HG03280 (cell line): ENCODE measurements around the gene TBCA.
A peak's percentile ranks its signal among the peaks of the same experiment; 100 is the strongest.
"Not testable (repeated sequence)": the region's sequence is repeated elsewhere in the genome, so short reads cannot be mapped to it uniquely, and the experiment has no call there.

Experiments used
- ATAC-seq: cut with Tn5 transposase; IDR thresholded peaks from one replicate; pipeline ENCODE4 v1.9.1; 2021; ENCODE audit warnings: mild to moderate bottlenecking, moderate library complexity; ENCODE audit not compliant: unreplicated experiment

The TBCA gene

DNA sequence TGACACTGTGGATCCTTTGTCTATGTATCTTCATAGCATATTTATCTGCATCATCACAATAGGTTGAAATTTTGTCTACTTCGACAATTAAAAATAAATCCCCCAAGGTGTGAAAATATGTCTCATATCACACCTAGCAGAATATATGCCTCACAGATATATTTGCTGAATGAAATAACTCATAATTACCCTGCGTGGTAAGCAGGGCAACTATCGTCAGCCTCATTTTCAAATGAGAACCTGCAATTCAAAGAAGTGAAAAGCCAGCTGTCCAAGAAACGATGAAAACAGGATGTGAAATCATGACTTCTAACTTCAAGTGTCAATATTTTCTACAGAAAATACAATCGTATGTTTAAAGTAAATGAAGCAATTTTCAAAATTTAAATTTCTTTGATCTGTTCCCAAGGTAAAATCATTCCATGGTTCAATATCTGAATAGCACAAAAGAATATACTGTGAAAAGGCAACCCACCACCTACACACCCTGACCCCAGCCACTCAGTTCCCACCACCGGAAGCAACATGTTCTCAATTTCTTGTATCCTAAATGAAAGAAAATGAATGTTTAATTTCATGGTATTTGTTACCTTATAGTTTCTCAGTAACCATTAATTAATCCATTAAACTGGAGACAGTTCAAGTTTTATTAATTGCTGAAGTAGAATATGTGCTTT is 57.1 kb downstream of the TBCA start:
- ATAC-seq: peak; percentile 77

DNA sequence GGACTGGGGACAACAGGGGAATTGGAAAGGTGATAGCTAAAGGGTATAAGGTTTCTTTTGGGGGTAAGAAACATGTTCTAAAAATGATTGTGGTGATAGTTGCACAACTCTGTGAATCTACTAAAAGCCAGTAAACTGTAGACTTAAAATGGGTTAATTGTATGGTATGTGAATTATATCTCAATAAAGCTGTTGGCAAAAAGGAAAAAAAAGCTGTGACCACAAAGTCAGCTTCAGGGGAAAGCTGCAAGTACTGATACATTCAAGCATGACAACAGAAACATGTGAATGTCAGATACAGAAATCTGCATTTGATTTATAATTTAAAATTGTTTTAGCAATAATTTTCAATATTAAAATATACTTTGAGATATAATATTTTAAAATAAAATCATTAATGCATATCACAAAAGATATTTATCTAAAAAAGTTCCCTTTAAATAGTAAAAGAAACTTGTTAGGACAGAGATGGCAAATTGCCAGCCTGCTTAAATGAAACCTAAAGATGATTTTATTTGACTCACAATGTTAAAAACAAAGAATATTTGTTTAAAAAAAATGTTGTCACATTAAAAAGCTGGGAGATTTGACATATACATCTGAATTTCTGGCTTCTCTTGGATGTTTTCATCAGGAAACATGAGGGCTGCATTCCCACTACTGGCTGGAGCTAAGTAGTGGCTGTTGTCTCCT is 66.0 kb downstream of the TBCA start:
- no peak for ATAC-seq

DNA sequence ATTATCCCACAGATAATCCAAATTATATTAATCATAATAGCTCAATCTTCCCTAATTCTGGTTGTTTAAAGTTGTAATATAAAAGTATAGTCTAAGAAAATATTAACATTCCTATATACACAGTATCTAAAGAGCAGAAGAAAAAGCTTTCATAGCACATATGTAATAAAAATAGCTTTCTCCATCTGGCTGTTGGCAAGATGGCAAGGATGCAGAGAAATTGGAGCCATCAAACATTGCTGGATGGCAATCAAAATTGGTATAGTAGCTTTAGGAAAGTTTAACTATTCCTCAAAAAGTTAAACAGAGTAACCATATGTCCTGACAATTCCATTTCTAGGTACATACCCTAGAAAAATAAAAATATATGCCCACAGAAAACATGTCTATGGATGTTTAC is 66.8 kb downstream of the TBCA start:
- ATAC-seq: no peak

DNA sequence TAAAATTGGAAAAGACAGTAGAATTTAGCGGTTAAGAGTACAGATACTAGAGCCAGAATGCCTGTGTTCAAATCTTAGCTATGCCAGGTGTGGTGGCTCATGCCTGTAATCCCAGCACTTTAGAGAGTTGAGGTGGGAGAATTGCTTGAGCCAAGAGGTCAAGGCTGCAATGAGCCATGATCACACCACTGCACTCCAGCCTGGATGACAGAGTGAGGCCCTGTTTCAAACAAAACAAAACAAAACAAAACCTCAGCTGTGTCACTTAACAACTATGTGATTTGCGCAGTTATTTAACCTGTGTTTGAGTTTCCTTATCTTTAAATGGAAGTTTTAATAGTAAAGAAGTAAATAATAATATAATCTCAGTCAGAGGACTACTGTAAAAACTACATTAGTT is 68.3 kb downstream of the TBCA start:
- no peak for ATAC-seq

DNA sequence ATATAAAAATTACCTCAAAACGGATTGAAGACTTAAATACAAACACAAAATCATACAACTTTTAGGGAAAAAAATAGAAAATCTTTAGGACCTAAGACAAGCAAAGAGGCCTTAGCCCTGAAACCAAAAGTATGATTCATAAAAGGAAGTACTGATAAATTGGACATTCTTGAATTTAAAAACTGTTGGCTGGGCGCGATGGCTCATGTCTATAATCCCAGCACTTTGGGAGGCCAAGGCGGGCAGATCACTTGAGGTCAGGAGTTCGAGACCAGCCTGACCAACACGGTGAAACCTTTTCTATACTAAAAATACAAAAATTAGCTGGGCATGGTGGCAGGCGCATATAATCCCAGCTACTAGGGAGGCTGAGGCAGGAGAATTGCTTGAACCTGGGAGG is 76.6 kb downstream of the TBCA start:
- not testable (repeated sequence) for ATAC-seq

DNA sequence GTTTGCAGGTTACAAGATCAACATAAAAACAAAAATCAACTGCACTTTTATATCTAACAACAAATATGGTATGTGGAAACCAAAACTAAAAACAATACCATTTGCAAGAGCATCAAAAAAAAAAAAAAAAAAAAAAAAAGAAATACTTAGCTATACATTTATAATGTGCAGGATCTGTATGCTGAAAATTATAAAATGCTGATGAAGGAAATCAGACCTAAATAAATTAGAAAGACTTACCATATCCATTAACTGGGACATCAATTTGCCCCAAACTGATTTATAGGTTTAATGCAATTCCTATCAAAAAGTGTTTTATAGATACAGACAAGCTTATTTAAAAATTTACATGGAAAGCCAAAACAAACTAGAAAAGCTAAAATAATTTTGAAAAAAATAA is 77.2 kb downstream of the TBCA start:
- no peak for ATAC-seq

DNA sequence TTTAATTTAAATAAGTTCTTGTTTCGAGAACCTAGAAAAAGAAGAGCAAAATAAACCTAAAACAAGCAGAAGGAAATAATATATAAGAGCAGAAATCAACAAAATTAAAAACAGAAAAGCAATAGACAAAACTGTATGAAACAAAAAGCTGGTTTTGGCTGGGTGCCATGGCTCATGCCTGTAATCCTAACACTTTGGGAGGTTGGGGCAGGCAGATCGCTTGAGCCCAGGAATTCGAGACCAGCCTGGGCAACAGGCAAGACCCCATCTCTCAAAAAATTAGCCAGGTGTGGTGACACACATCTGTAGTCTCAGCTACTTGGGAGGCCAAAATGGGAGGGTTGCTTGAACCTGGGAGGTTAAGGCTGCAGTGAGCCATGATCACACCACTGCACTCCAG is 78.4 kb downstream of the TBCA start:
- no peak for ATAC-seq

DNA sequence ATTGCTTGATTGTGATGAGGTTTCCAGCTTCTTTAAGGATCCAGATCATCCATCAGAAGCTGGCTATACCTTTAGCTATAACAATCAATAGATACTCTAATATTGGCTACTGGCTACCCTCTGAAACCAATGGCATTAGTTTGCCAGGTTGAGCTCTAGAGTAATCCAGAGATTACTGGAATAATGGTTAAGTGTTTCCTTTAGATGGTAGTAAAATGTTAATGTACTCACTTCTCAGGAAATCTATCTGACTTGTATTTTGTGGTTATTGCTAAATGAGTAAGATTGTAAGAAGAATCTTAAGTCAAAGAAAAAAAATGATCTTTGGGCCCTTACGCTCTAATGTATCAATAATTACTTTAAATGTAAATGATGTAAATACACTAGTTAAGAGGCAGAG is 80.0 kb downstream of the TBCA start:
- no peak for ATAC-seq

DNA sequence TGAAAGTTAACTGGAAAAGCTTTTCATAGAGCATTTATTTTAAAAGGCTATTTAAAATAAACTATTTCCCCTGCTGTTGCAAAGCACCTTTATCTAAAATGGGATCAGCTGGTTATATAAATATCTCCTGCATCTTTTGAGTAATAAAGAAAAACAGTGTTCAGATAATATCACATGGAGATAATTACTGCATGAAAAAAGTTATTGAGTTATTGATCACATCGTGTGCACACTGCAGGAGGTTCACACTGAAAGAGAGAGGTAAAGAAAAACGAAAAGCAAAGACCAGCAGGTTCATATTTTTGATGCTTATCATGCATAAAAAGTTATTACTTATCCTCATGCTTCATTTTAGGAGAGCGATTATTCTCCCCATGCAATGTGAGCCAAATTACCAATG is 82.2 kb downstream of the TBCA start:
- ATAC-seq: no peak

DNA sequence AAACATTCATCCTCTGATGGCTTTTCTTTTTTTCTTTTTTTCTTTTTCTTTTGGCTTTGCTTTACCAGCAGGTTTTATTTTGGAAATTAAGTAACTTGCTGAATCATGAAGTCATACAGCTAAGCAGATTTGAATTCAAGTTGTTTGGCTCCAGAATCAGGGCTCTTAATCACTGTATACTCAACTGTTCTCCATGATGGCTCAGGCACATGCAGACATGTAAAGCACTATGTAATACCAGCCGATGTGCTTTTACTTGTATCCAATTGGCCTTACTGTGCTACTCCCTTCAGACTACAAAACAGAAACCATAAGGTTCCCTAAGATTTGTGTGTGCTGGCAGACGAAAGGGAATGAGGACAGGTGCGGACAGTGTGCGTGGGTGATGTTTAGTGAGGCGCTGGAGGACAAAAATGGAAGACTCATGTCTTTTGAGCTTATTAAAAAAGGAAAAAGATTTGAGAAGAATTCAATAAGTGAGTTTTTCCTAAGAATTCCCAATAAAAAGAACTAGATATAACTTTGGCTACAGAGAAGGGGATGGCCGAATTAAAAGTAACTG is 92.9 kb downstream of the TBCA start:
- no peak for ATAC-seq

DNA sequence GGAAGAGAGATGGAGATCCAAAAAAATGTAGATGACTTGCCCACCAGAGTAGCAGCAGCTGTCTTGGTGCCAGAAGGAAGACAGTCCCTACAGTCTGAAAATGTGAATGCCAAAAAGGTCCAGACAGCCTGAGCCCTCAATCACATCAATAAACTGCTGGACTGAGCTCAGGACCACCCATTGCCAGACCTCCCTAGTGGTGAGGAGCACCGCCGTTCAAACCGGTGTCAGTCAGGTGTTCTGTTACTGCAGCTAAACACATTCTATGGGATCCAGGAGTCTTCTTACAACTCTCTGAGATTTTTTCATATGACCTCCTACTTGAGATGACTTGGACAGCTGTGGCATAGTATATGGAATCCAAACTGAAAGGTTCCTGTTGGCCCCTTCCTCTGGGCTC is 105.6 kb downstream of the TBCA start:
- ATAC-seq: no peak

DNA sequence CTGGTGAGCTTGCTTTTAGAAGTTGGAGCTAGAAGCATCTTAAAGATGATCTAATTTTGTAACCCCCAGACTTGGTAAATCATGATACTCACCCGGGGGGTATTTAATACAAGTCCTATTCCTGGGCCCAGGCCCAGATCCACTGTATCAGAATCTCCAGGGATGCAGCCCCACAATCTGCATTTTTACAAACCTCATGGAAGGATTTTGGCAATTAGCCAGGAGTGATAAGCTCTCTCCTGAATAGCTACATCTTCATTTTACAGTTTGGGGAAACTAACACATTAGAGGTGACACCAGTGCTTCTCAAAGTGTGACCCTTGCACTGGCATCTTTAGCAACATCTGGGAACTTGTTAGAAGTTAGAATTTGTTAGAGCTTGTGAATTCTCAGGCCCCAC is 106.5 kb downstream of the TBCA start:
- no peak for ATAC-seq

DNA sequence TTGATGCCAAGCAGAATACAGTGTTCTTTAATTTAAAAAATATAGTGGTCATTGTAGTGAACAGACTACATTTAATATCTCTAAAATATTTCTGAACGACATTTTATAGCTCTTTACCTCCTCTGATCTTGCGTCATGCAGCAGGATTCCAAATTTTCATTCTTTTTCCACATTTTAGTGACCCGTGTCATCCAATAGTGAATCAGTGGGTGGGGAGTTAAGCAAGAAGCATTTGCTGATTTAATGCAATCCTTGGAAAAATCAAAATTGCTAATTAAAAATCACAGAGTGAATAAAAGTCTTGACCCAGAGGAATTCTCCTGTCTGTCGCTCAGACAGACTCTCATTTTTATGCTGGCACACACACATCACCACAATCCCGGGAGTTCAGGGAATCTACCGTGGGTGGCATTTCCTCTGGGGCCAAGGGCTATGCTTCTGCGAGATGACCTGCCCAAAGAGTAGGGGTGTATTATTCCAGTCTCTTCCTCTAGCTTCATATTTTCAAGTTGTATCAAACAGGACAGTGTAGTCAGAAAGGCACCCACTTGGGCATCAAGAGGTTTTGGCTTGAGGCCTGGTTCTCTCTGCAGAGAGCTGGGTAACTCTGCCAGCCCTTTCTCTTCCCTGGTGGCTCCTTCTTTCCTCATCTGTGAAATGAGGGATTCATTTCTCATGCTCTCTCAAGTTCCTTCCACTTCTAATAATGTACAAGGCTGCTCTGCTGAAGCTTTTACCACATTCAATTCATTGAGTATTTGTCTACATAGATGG is 112.9 kb downstream of the TBCA start:
- no peak for ATAC-seq

DNA sequence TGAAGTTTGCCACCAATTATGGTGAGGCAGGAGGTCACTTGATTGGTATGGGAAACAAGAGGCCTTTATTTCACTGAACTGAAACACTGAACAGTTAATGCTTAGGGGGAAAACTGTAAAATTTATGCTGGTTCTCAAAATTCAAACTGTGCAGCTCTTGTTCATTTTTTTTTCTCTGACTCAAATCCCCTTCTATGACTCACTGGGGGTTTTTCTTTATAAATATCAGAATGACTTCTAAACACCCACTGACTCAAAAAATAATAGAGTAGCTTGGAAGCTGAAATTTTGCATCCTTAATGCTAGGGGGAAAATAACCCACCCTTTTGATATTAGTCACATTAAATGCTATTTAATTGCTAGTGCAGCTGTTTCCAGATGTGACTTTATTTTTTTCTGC is 113.5 kb downstream of the TBCA start:
- no peak for ATAC-seq

DNA sequence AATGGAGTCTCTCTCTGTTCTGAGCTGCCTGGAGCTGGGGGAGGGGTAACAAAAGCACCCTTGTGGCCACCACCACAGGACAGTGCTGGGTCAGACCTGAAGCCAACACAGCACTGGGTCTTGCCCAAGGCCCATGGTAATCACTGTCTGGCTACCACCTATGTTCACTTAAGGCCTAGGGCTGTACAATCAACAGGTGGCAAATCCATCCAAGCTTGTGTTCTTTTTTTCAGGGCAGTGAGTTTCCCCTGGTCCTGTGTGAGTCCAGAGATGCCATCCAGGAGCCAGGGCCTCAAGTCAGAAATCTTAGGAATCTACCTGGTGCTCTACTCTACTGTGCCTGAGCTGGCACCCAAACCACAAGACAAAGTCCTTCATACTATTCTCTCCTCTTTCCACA is 117.5 kb downstream of the TBCA start:
- no peak for ATAC-seq

DNA sequence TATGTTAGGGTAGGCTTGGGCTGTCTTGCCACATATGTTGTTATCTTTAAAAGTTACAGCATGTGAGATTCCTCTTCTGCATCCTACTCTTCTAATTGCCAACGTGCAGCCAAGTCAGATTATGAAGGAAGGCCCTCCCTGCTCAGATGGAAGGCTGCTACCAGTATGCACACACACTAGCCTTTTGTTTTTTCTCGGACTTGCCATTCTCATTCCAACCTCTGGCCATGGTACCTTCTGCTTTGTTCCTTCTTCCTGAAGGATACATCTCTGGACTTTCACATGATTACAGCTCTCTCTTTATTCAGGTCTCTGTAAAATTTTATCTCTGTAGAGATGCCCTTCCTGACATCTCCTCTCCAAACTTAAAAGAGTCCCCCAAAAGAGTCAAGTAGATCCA is 124.8 kb downstream of the TBCA start:
- no peak for ATAC-seq

DNA sequence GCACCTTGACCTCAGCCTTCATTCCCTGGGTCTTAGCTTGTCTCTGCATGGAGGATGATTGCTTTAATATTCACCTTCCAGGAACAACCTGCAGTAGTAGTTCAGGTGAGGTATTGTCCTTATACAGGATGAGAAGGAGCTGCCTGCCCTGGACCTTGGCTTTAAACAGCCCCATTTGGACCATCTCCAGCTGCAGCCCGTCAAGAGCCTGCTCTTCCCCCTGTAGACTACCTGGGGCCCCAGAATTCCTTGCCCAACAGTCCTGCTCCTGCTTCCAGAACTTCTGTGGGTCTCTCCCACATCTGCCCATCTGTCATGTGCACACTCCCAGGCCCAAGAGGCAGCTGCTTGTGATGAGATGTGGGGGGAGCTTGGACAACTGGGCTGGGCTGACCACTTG is 125.5 kb downstream of the TBCA start:
- no peak for ATAC-seq

DNA sequence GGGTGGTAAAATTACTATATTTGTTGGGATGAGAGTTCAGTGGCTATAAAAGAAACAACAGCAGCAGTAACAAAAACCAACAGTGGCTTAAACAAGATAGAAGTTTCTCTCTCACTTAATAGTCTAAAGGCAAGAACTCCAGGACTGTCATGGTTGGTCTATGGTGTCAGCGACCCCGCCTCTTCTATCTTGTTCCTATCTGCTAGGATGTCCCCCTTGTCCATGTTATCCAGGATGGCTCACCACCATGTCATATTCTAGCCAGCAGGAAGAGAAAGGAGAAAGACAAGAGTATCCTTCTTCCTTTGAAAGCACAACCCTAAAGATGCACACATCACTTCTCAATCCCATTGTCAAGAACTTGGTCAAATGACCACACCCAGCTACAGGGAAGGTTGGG is 126.4 kb downstream of the TBCA start:
- no peak for ATAC-seq

DNA sequence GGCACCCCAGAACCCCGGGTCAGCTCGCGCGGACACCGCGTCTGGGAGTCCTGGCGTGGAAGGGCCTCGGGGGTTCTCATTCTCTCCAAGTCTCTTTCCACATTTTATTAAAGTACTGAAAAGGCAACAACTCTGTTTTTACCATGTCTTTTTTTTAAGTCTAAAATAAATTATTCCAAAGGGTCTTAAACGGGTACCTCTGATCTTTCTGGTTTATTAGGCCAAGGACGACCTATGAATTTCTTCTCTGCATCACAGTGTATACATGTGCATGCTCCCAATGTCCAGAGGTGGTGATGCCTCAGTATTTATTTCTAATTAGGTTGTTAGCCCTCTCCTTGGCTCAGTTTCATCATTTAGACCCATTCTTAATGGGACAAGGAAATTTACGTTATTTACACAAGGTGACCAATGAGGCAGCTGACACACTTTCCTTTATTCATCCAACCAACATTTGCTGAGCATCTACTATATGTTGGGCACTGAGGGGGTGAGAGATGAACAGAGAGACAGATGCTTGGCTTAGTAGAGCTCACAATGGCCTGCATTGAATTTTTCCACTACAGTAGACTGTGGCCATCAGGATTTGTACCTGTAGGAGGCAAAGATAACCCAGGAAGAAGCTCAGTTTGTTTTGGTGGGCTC is 130.0 kb downstream of the TBCA start:
- ATAC-seq: no peak

DNA sequence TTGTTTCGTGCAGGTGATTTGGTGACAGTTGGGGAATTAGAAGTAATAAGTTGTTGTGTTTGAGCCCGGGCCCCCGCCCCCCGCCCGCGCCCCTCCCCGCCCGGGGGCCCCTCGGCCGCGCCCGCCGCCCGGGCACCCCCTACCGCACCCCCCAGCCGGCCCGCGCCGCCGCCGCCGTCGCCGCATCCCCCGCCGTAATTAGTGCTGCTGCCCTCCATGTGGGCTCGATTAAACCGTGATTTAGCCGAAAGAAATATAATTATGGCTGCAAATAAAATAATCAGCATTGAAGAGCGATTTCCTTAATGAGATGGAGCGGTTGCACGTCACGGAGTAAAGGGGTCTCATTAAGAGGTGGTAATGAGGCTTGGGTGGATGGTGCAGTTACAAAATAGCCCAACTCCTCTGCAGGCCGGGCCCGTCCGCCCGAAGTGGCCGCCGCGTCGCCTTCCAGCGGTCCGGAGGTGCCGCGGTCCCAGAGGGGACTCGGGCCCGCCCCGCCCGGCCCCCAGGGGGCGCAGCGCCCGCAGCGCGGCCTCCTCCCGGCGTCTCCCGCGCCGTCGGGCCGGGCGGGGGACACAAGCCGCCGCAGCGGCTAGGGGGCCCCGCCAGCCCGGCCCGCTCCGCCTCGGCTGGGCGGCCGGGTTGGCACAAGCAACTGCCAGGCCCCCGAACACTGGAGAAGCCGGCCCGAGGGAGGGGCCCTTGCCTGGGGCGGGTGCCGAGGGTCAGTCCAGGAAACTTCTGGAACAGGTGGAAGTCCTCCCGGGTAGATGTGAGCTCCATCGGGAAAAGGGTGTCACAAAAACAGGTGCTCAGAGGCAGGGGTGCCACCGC is 130.8 kb downstream of the TBCA start:
- peak; percentile 70 for ATAC-seq
